ENCODE measurements around the gene TMED5.

TMED5 gene

GRCh38 chr1:93124556-93125355 lies 55.5 kb downstream of the TMED5 start:
- no peak for DNase-seq (ENCODE audit: low read depth in 2 of 3, low spot score in 1 of 3)

GRCh38 chr1:93123201-93123783 lies 56.9 kb downstream of the TMED5 start:
- DNase-seq (ENCODE audit: low read depth in 2 of 3, low spot score in 1 of 3), result no peak

GRCh38 chr1:93120614-93121013 lies 59.6 kb downstream of the TMED5 start:
- no peak for DNase-seq (ENCODE audit: low read depth in 2 of 3, low spot score in 1 of 3)

GRCh38 chr1:93114391-93114790 lies 65.8 kb downstream of the TMED5 start:
- no peak for DNase-seq (ENCODE audit: low read depth in 2 of 3, low spot score in 1 of 3)

- no peak for DNase-seq (ENCODE audit: low read depth in 2 of 3, low spot score in 1 of 3)
These were observed 67.1 kb downstream of the TMED5 start for GRCh38 chr1:93113127-93113526.

GRCh38 chr1:93111561-93111960 lies 68.7 kb downstream of the TMED5 start:
- no peak for DNase-seq (ENCODE audit: low read depth in 2 of 3, low spot score in 1 of 3)

- no peak for DNase-seq (ENCODE audit: low read depth in 2 of 3, low spot score in 1 of 3)
These were observed 69.1 kb downstream of the TMED5 start for GRCh38 chr1:93111065-93111464.

- DNase-seq (ENCODE audit: low read depth in 2 of 3, low spot score in 1 of 3), result no peak
These were observed 70.6 kb downstream of the TMED5 start for GRCh38 chr1:93109578-93109977.

GRCh38 chr1:93108335-93108734 lies 71.9 kb downstream of the TMED5 start:
- DNase-seq (ENCODE audit: low read depth in 2 of 3, low spot score in 1 of 3), result no peak

- no peak for DNase-seq (ENCODE audit: low read depth in 2 of 3, low spot score in 1 of 3)
These were observed 72.8 kb downstream of the TMED5 start for GRCh38 chr1:93107395-93107794.

GRCh38 chr1:93106226-93106625 lies 74.0 kb downstream of the TMED5 start:
- no peak for DNase-seq (ENCODE audit: low read depth in 2 of 3, low spot score in 1 of 3)

GRCh38 chr1:93102142-93102541 lies 78.1 kb downstream of the TMED5 start:
- no peak for DNase-seq (ENCODE audit: low read depth in 2 of 3, low spot score in 1 of 3)

All from stimulated activated CD4-positive, alpha-beta T cell treated with anti-CD3 and anti-CD28 coated beads, Interleukin-12 subunit alpha, Interleukin-12 subunit beta, amount 100 ng/mL, for 48 hours (primary cell).